GM12878 (cell line): Measurements from ENCODE around the gene ZDHHC5. TPM values are rescaled to one million over a fixed set of nuclear protein-coding genes. Genes with fewer than 3 reads are reported as not detected.

Source experiments
- ATAC-seq: fragments of 200-7000 bp; cut with Tn5 transposase; 3 replicates; pipeline ENCODE4 v1.9.1; 2020; ENCODE audit warnings: mild to moderate bottlenecking, moderate library complexity
- BruUV-seq: library from RNA; stranded (reverse); fragments of 400-500 nt; replicated peaks from 2 replicates; lab custom pipeline; 2021; lab: Mats Ljungman, UMichigan
- CTCF ChIA-PET: fragments of 300-600 bp; sonication (Branson Sonifier 250); formaldehyde crosslinking; extraction: SDS; loops from one replicate; lab custom pipeline; 2021; ENCODE audit warnings: inconsistent platforms; lab: Yijun Ruan, JAX
- POLR2A ChIA-PET: fragments of 350-600 bp; formaldehyde crosslinking; extraction: SDS; loops from one replicate; lab custom pipeline; 2021; ENCODE audit warnings: inconsistent platforms; lab: Charles Lee
- RAD21 ChIA-PET: fragments of 300-600 bp; sonication (Branson Sonifier 250); formaldehyde crosslinking; loops from one replicate; lab custom pipeline; 2023; ENCODE audit warnings: antibody characterized with exemption; ENCODE audit not compliant: unreplicated experiment; lab: Charles Lee
- SMC1A ChIA-PET: fragments of 300-600 bp; sonication (Branson Sonifier 250); formaldehyde crosslinking; loops from one replicate; lab custom pipeline; 2023; ENCODE audit not compliant: unreplicated experiment, uncharacterized antibody; lab: Charles Lee
- DNase-seq: peaks from one replicate; pipeline ENCODE4 v3.0.0-alpha.2; 2011; ENCODE audit warnings: low read depth, low spot score
- FAIRE-seq: peaks from 3 replicates; lab custom pipeline; 2011; peaks lifted over from hg19 to GRCh38; lab: Jason Lieb, UNC
- H2AFZ ChIP-seq: 2 replicates; pipeline ENCODE4 v1.6.0; 2011; ENCODE audit warnings: low read depth, low read length, control low read depth; ENCODE audit not compliant: control insufficient read depth
- H3K27ac ChIP-seq: 2 replicates; pipeline ENCODE4 v1.5.1; 2011; ENCODE audit warnings: control low read depth; ENCODE audit not compliant: control insufficient read depth, insufficient read depth
- H3K27me3 ChIP-seq, 2 experiments: replicated peaks in 1 of 2; 2 replicates each; pipeline versions ENCODE4 v1.6.0 to v1.6.1; 2011; ENCODE audit warnings: low read length in 1 of 2; ENCODE audit not compliant: control insufficient read depth in 2 of 2, insufficient read depth in 2 of 2
- H3K36me3 ChIP-seq, 2 experiments: 2 replicates each; pipeline ENCODE4 v1.5.1; 2011; ENCODE audit warnings: low read length in 1 of 2; ENCODE audit not compliant: control insufficient read depth in 2 of 2, insufficient read depth in 2 of 2
- H3K4me1 ChIP-seq: 2 replicates; pipeline ENCODE4 v1.6.1; 2011; ENCODE audit warnings: mild to moderate bottlenecking, low read length, moderate library complexity, mixed read lengths; ENCODE audit not compliant: control insufficient read depth, insufficient read depth
- H3K4me2 ChIP-seq: 2 replicates; pipeline ENCODE4 v1.6.0; 2011; ENCODE audit warnings: control low read depth; ENCODE audit not compliant: control insufficient read depth, insufficient read depth
- H3K4me3 ChIP-seq: fragments of 200-600 bp; sonication (generic); 2 replicates; pipeline ENCODE4 v1.5.1; 2016
- H3K79me2 ChIP-seq: 2 replicates; pipeline ENCODE4 v1.6.0; 2011; ENCODE audit warnings: low read length; ENCODE audit not compliant: control insufficient read depth, insufficient read depth
- H3K9ac ChIP-seq: 2 replicates; pipeline ENCODE4 v1.8.0; 2011; ENCODE audit warnings: low read length, control low read depth, mixed read lengths; ENCODE audit not compliant: control insufficient read depth, insufficient read depth
- H3K9me3 ChIP-seq: replicated peaks from 3 replicates; pipeline ENCODE4 v1.5.1; 2011; ENCODE audit warnings: mild to moderate bottlenecking, low read length; ENCODE audit not compliant: control insufficient read depth, insufficient read depth
- H4K20me1 ChIP-seq: 2 replicates; pipeline ENCODE4 v1.6.0; 2011; ENCODE audit not compliant: control insufficient read depth, insufficient read depth
- BCL11A ChIP-seq: IDR thresholded peaks from 2 replicates; pipeline ENCODE4 v1.6.1; 2011; ENCODE audit warnings: low read depth, low read length
- FOXK2 ChIP-seq: fragments of 450-650 bp; IDR thresholded peaks from 2 replicates; pipeline ENCODE4 v1.6.1; 2017; ENCODE audit warnings: mild to moderate bottlenecking, moderate library complexity
- MTA3 ChIP-seq: IDR thresholded peaks from 2 replicates; pipeline ENCODE4 v1.6.1; 2012; ENCODE audit warnings: low read length, inconsistent platforms, borderline replicate concordance
- NR2C1 ChIP-seq: fragments of 450-650 bp; IDR thresholded peaks from 2 replicates; pipeline ENCODE4 v1.6.1; 2017; ENCODE audit warnings: antibody characterized with exemption, mild to moderate bottlenecking, moderate library complexity
- PAX5 ChIP-seq: IDR thresholded peaks from 2 replicates; pipeline ENCODE4 v1.6.1; 2011; ENCODE audit warnings: low read depth, low read length, borderline replicate concordance
- RBBP5 ChIP-seq: fragments of 200-600 bp; sonication (generic); conservative IDR thresholded peaks from 2 replicates; pipeline ENCODE4 v1.6.1; 2016
- STAT1 ChIP-seq: fragments of 450-650 bp; conservative IDR thresholded peaks from 2 replicates; pipeline ENCODE4 v1.6.1; 2014; ENCODE audit warnings: antibody characterized with exemption, mild to moderate bottlenecking
- SUPT20H ChIP-seq: IDR thresholded peaks from 2 replicates; pipeline ENCODE4 v1.6.1; 2011; ENCODE audit warnings: low read depth, mild to moderate bottlenecking, low read length, moderate library complexity, borderline replicate concordance; ENCODE audit not compliant: control insufficient read depth
- TAF1 ChIP-seq: IDR thresholded peaks from 2 replicates; pipeline ENCODE4 v1.6.1; 2011; ENCODE audit warnings: mild to moderate bottlenecking, low read depth, low read length, borderline replicate concordance
- TBL1XR1 ChIP-seq: IDR thresholded peaks from 2 replicates; pipeline ENCODE4 v1.6.1; 2012; ENCODE audit warnings: low read depth, low read length, improper control_type of control experiment
- TCF12 ChIP-seq: IDR thresholded peaks from 2 replicates; pipeline ENCODE4 v1.6.1; 2011; ENCODE audit warnings: low read depth, mild to moderate bottlenecking, low read length
- ZNF217 ChIP-seq: fragments of 450-650 bp; IDR thresholded peaks from 2 replicates; pipeline ENCODE4 v1.6.1; 2017; ENCODE audit warnings: antibody characterized with exemption, mild to moderate bottlenecking
- WGBS: methylation state at CpG from one replicate; pipeline ENCODE4 v1.1.6; 2016; ENCODE audit warnings: low lambda C conversion rate; ENCODE audit not compliant: insufficient replicate concordance, insufficient coverage; ENCODE audit errors: missing lambda C conversion rate; 5-methylcytosine and 5-hydroxymethylcytosine counted together
- in situ Hi-C: fragments of 300-500 bp; cut with MboI; formaldehyde crosslinking; loops from 9 replicates; pipeline ENCODE4 v1.14.3; 2018; ENCODE audit warnings: mixed read lengths
- intact Hi-C: fragments of 100-400 bp; cut with micrococcal nuclease; formaldehyde crosslinking; loops from one replicate; pipeline ENCODE4 v1.14.2; 2022; ENCODE audit not compliant: unreplicated experiment
- polyA plus RNA-seq, 11 experiments: library from polyadenylated mRNA; depleted of rRNA in 4 of 11; unstranded in 6 of 11; stranded (reverse) in 5 of 11; fragments of >200 nt; fragmentation: Nextera tagmentation in 4 of 11; fragmentation: Illumina TruSeq in 1 of 11; extraction: Ambion mirVana in 4 of 11; extraction: Trizol in 1 of 11; gene quantifications; 1 replicate in 1 of 11; 2 replicates in 10 of 11; pipeline versions ENCODE4 v1.2.1 to v1.2.3, GENCODE V29; 2011 to 2016; ENCODE audit warnings: inconsistent platforms in 2 of 11, missing spikeins in 2 of 11, low read depth in 1 of 11
- total RNA-seq, 4 experiments: library from RNA; depleted of rRNA in 3 of 4; stranded (reverse); fragments of >200 nt in 3 of 4; fragmentation: Illumina TruSeq in 1 of 4; extraction: Trizol in 1 of 4; gene quantifications; 2 replicates each; pipeline versions ENCODE4 v1.2.1 to v1.2.3, GENCODE V29; 2013 to 2021
- TF ChIP-seq, protein P1 (sequence below): IDR thresholded peaks from 2 replicates; pipeline ENCODE4 v1.6.1; 2011; ENCODE audit warnings: borderline replicate concordance, low read depth, mild to moderate bottlenecking, moderate library complexity, mixed read lengths, low read length; ENCODE audit not compliant: insufficient read depth; ENCODE audit errors: extremely low read length

ZDHHC5 gene
- total and polyA plus RNA-seq, 10 of the 15 experiments (the other 5 are each of a cell fraction or from before 2014, with no cell fraction given) = 3.9 to 61.3 (median 37.6) TPM

DNA sequence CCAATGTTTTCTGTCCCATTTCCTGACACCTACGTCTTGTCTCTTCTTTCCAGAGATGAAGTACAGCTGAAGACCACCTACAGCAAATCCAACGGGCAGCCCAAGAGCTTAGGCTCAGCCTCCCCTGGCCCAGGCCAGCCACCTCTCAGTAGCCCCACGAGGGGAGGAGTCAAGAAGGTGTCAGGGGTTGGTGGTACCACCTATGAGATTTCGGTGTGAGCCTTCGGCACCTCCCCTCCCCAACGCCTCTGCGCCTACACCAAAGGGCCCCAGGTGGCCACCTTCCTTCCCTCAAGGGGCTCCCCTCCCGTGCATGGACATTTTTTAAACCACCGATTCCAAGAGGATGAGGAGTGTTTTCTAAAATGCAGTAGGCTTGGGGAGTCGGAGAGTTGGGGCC, 31.9 kb downstream of the ZDHHC5 start (continued):
- TF ChIP-seq, protein P1, sequence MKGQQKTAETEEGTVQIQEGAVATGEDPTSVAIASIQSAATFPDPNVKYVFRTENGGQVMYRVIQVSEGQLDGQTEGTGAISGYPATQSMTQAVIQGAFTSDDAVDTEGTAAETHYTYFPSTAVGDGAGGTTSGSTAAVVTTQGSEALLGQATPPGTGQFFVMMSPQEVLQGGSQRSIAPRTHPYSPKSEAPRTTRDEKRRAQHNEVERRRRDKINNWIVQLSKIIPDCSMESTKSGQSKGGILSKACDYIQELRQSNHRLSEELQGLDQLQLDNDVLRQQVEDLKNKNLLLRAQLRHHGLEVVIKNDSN = no peak
- no peak for TF ChIP-seq STAT1
- TF ChIP-seq MTA3 = no peak

DNA sequence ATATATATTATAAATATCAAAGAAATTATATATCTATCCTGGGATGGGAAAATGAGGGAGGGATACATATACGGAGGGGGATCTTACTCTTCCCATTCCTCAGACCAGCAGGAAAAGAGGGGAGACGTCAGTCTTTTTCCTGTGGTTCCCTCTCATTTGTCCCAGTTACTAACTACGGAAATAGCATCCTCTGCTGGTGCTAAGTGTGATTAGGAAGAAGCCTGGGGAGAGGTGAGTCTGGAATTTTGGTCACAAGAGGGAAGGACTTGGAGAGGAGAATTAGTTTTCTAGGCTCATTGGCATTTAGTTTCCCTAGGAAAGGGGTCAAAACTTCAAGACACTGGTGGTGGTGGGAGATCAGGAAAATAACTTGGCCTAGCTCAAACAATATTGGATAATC, 32.5 kb downstream of the ZDHHC5 start:
- ATAC-seq = no peak
- 98% methylated on average over 3 of the region's 3 CpGs for WGBS
- H3K36me3 ChIP-seq = peaks cover 24 to 45% of the 10 kb centered on the region in 2 experiments
- H3K79me2 ChIP-seq = no peaks in the 10 kb centered on the region
- SMC1A ChIA-PET = no interaction called here
- H2AFZ ChIP-seq = no peak overlapping the region
- no peak overlapping the region for H3K4me2 ChIP-seq
- TF ChIP-seq NR2C1 = no peak
- no peak for TF ChIP-seq TCF12
- TF ChIP-seq RBBP5 = no peak
- TF ChIP-seq SUPT20H = no peak
- TF ChIP-seq BCL11A = no peak
- no peak for TF ChIP-seq FOXK2
- TF ChIP-seq ZNF217 = no peak
- TF ChIP-seq PAX5 = no peak
- no peak for TF ChIP-seq TAF1
- no peak for TF ChIP-seq TBL1XR1
- TF ChIP-seq, all 136 proteins: peak for 0
- intact Hi-C loops = no loop called here
- H3K9me3 ChIP-seq = no peaks in the 10 kb centered on the region
- FAIRE-seq (no peak), DNase-seq (no peak)
- H3K9ac ChIP-seq = no peak overlapping the region
- CTCF ChIA-PET = no interaction called here
- BruUV-seq = no TSS peak
- H3K27ac ChIP-seq = no peak overlapping the region
- H3K4me1 ChIP-seq = no peaks in the 10 kb centered on the region
- no peak overlapping the region for H3K4me3 ChIP-seq
- H4K20me1 ChIP-seq = no peaks in the 10 kb centered on the region
- RAD21 ChIA-PET = no interaction called here
- POLR2A ChIA-PET = no interaction called here
- H3K27me3 ChIP-seq = no peaks in the 10 kb centered on the region
- in situ Hi-C loops = no loop called here
